Transverse colon (tissue), 4 donors: ENCODE measurements around the gene FOSL1.
A peak's percentile ranks its signal among the peaks of the same experiment; 100 is the strongest.

Experiments used
- POLR2A ChIP-seq: fragments of 450-650 bp; IDR thresholded peaks from one replicate; pipeline ENCODE4 v1.6.1; 2016; ENCODE audit warnings: antibody characterized with exemption, mild to moderate bottlenecking, moderate library complexity
- POLR2AphosphoS5 ChIP-seq, 3 donors: sonication (generic); formaldehyde crosslinking; IDR thresholded peaks; one replicate each; pipeline ENCODE4 v1.6.1; 2016; ENCODE audit warnings: antibody characterized with exemption in 3 of 3
- TF ChIP-seq, protein P1 (sequence below), 5 experiments: fragments of 200-600 bp in 3 of 5; fragments of 450-650 bp in 2 of 5; sonication (generic) in 3 of 5; IDR thresholded peaks; 1 replicate in 2 of 5; 2 replicates in 3 of 5; pipeline ENCODE4 v1.5.1; 2016 to 2017; ENCODE audit warnings: antibody characterized with exemption in 5 of 5, inconsistent platforms in 3 of 5, mild to moderate bottlenecking in 2 of 5, moderate library complexity in 1 of 5

DNA sequence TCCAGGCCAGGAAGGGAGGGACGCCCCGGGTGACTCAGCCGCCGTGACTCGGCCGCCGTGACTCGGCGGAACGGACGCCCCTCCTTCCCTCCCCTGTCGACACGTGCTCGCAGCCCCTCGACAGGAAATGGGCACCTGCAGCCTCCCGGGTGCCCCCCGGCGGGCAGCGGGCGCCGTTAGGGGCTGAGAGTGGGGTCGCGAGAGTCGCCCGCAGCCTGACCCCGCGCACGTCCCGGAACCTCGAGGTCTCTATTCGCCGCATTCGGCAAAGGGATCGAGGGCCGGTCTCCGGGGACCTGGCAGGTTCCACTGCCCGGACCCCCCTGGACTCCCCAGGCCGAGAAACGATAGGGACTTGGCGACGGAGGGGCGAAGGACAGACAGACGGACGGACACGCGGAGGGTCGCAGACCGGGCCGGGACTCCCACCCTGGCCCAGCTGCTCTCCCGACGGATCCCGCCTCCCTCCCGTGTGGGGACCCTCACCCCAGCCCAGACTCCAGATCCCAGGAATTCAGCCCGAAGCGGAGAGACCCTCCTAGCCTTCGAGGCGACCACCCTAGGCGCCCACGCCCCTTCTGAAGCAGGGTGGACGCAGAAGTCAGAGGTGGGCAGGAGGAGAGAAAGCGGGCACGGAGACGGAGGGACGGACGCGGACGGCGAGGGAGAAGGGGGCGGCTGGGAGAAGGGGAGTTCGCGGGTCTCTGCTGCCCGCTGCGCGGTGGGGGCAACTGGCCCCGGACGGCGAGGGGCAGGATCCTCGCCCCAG, 648 bp downstream of the FOSL1 start:
- TF ChIP-seq, protein P1, sequence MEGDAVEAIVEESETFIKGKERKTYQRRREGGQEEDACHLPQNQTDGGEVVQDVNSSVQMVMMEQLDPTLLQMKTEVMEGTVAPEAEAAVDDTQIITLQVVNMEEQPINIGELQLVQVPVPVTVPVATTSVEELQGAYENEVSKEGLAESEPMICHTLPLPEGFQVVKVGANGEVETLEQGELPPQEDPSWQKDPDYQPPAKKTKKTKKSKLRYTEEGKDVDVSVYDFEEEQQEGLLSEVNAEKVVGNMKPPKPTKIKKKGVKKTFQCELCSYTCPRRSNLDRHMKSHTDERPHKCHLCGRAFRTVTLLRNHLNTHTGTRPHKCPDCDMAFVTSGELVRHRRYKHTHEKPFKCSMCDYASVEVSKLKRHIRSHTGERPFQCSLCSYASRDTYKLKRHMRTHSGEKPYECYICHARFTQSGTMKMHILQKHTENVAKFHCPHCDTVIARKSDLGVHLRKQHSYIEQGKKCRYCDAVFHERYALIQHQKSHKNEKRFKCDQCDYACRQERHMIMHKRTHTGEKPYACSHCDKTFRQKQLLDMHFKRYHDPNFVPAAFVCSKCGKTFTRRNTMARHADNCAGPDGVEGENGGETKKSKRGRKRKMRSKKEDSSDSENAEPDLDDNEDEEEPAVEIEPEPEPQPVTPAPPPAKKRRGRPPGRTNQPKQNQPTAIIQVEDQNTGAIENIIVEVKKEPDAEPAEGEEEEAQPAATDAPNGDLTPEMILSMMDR (IDR thresholded peaks at IDR 0.05): no peak
- TF ChIP-seq POLR2AphosphoS5 (IDR thresholded peaks at IDR 0.05) (peak in 2 of 3 donors; percentile 22 to 45), POLR2A (no peak)
